NB4 (cell line): ENCODE results near the gene NR1H3.

Experiments
- POLR2A ChIP-seq: IDR thresholded peaks from 2 replicates; pipeline ENCODE4 v1.6.1; 2011; ENCODE audit warnings: mild to moderate bottlenecking; ENCODE audit not compliant: insufficient read length; ENCODE audit errors: extremely low read depth
- TF ChIP-seq, protein P1 (sequence below): IDR thresholded peaks from one replicate; pipeline ENCODE4 v1.5.1; 2012; ENCODE audit warnings: low read depth, low read length

DNA sequence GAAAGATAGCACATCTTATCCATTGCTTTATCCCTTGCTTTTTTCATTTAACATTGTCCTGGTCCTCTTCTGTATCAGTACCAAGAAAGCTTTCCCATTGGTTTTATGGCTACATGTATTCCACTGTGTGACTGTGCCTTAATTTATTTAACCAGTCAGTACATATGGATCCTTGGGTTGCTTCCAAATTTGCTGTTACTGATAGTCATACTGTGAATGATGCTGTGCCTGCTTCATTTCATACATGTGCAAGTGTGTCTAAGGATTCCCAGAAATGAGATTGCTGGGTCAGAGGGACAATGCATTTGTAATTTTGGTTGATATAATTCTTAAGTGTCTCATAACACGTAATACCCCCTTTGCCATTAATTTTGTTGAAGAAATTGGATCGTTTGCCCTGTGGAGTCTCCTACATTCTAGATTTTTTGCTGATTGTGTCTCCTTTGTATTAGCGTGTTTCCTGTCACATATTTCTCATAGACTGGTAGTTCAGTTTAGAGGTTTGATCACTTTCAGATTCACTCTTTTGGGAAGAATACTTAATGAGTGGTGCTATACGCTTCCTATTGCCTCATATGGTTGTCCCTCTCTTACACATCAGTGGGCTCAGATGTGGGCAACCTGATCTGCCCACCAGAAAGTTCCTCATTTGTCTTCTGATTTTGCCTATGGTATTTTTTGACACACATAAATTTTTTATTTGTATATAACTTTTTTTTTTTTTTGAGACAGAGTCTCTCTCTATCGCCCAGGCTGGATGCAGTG lies 59.5 kb downstream of the NR1H3 start:
- TF ChIP-seq, protein P1, sequence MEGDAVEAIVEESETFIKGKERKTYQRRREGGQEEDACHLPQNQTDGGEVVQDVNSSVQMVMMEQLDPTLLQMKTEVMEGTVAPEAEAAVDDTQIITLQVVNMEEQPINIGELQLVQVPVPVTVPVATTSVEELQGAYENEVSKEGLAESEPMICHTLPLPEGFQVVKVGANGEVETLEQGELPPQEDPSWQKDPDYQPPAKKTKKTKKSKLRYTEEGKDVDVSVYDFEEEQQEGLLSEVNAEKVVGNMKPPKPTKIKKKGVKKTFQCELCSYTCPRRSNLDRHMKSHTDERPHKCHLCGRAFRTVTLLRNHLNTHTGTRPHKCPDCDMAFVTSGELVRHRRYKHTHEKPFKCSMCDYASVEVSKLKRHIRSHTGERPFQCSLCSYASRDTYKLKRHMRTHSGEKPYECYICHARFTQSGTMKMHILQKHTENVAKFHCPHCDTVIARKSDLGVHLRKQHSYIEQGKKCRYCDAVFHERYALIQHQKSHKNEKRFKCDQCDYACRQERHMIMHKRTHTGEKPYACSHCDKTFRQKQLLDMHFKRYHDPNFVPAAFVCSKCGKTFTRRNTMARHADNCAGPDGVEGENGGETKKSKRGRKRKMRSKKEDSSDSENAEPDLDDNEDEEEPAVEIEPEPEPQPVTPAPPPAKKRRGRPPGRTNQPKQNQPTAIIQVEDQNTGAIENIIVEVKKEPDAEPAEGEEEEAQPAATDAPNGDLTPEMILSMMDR: no peak
- no peak for TF ChIP-seq POLR2A
